Muscle of leg (tissue), 11 donors: Measurements from ENCODE around the gene ELMO1. TPM values are rescaled to one million over a fixed set of nuclear protein-coding genes. Genes with fewer than 3 reads are reported as not detected.

ENCODE experiments used
- DNase-seq: peaks from one replicate; pipeline ENCODE4 v3.0.0; 2013
- H3K27ac ChIP-seq: one replicate; pipeline ENCODE4 v1.5.1; 2013; ENCODE audit warnings: mild to moderate bottlenecking, low read length, control low read depth
- H3K27me3 ChIP-seq: one replicate; pipeline ENCODE4 v1.6.1; 2013; ENCODE audit warnings: low read length; ENCODE audit not compliant: control insufficient read depth, insufficient read depth
- H3K36me3 ChIP-seq: one replicate; pipeline ENCODE4 v1.6.1; 2013; ENCODE audit warnings: low read length; ENCODE audit not compliant: control insufficient read depth, insufficient read depth
- H3K4me1 ChIP-seq: one replicate; pipeline ENCODE4 v1.6.1; 2013; ENCODE audit warnings: low read length; ENCODE audit not compliant: control insufficient read depth, insufficient read depth
- H3K4me3 ChIP-seq: one replicate; pipeline ENCODE4 v1.5.1; 2013; ENCODE audit warnings: low read length, control low read depth
- H3K9me3 ChIP-seq: replicated peaks from 2 replicates; pipeline ENCODE4 v1.6.1; 2013; ENCODE audit warnings: low read depth, low read length; ENCODE audit not compliant: control insufficient read depth
- WGBS: methylation state at CpG from one replicate; pipeline ENCODE4 v1.1.5; 2013; ENCODE audit warnings: missing lambda C conversion rate; ENCODE audit not compliant: insufficient coverage; 5-methylcytosine and 5-hydroxymethylcytosine counted together
- polyA plus RNA-seq, 8 donors: library from polyadenylated mRNA; unstranded; fragments of 120-200 nt; gene quantifications; one replicate each; pipeline versions ENCODE4 v1.2.1 to v1.2.3, GENCODE V29; 2013; ENCODE audit warnings: inconsistent platforms in 1 of 8, low replicate concordance in 1 of 8; ENCODE audit not compliant: insufficient read length in 8 of 8, insufficient read depth in 1 of 8
- total RNA-seq: library from RNA; stranded (reverse); fragments of 120-200 nt; gene quantifications from one replicate; pipeline ENCODE4 v1.2.4, GENCODE V29; 2013

Gene ELMO1
- total and polyA plus RNA-seq, 9 donors: 20.3 to 40.7 (median 25.0) TPM

DNA sequence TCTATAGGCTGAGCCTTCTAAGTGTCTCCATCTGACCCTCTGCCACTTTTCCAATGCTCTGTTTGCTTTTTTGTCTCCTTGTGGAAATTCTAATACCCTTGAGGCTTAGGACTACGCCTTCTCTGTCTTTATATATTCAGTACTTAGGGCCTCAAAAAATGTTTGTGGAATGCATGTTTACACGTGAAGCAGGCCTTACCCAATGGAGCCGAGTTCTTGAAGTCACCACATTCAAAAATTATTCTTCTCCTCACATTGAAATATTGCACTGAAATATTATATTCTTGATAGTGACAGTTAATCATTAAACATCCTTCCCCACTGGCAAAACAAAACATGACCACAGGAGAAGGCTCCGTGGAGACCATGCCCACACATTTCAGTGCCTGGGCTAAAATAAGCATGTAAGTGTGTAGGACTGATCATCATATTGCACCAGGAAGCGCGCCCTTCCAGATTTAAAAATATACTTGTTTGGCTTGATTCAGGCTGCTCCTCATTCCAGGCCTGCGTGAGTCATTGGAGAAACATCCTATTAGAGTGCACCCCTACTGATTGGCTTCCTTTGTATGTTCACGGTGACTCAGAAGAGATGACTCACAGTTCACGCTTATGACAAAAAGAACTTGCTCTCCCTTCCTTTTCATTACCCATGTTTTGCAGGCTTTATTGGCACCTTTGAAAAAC lies 416.9 kb downstream of the ELMO1 start:
- H3K9me3 ChIP-seq: no peaks in the 10 kb centered on the region
- no peak overlapping the region for H3K4me3 ChIP-seq
- 37% methylated on average over 5 of the region's 9 CpGs for WGBS
- H3K27ac ChIP-seq: peak overlapping the region; percentile 75
- H3K27me3 ChIP-seq: no peaks in the 10 kb centered on the region
- H3K4me1 ChIP-seq: peaks cover 16% of the 10 kb centered on the region
- no peaks in the 10 kb centered on the region for H3K36me3 ChIP-seq
- peak; percentile 95 for DNase-seq

GRCh38 chr7:37028909-37029440 lies 419.7 kb downstream of the ELMO1 start:
- no peaks in the 10 kb centered on the region for H3K36me3 ChIP-seq
- H3K27ac ChIP-seq: no peak overlapping the region
- H3K4me3 ChIP-seq: no peak overlapping the region
- no peaks in the 10 kb centered on the region for H3K27me3 ChIP-seq
- peaks cover 16% of the 10 kb centered on the region for H3K4me1 ChIP-seq
- DNase-seq: no peak
- 79% methylated on average over 3 of the region's 5 CpGs for WGBS
- no peaks in the 10 kb centered on the region for H3K9me3 ChIP-seq

GRCh38 chr7:37027557-37028341 lies 420.9 kb downstream of the ELMO1 start:
- H3K36me3 ChIP-seq: no peaks in the 10 kb centered on the region
- WGBS: no CpG with 5 or more reads among the region's 6 CpGs
- H3K27me3 ChIP-seq: no peaks in the 10 kb centered on the region
- H3K27ac ChIP-seq: no peak overlapping the region
- no peaks in the 10 kb centered on the region for H3K9me3 ChIP-seq
- no peak for DNase-seq
- H3K4me1 ChIP-seq: peaks cover 16% of the 10 kb centered on the region
- no peak overlapping the region for H3K4me3 ChIP-seq

DNA sequence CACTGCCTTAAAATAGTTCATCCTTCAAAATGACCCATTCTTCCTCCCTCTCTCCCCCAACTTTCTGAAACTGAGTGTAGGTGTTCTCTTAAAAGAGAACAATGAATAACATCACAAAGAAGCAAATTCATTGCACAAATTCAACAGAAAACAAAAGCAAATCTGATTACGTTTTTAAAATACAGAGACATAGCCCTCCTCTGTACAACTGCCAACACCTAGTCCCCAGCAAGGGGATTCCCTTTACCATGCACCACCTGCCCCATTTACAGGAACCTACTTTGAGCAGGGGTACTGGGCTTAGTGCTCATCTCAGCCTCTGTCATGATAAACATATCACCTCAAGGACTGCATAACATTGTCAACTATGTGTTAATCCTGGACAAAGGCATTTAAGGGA lies 421.6 kb downstream of the ELMO1 start:
- 80% methylated on average over 1 of the region's 1 CpG for WGBS
- H3K27ac ChIP-seq: no peak overlapping the region
- H3K4me1 ChIP-seq: peaks cover 10% of the 10 kb centered on the region
- H3K4me3 ChIP-seq: no peak overlapping the region
- DNase-seq: no peak
- no peaks in the 10 kb centered on the region for H3K27me3 ChIP-seq
- no peaks in the 10 kb centered on the region for H3K9me3 ChIP-seq
- no peaks in the 10 kb centered on the region for H3K36me3 ChIP-seq

DNA sequence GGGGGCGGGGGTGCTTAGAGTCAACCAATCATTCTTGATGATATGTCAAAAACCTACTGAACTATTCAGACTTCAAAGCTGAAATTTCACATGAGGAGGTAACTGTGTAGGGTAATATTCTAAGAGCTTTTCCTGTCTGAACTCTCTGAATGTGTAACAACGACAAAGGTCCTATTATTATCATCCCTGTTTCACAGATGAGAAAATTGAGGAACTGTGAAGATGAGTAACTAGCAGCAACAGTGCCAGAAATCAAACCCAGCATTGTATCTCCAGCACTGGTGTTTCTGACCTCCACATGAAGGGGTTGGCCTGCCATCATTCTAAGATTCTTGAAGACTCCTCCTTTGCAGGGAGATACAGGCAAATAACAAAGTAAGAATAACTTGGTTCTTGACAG lies 429.7 kb downstream of the ELMO1 start:
- DNase-seq: no peak
- Histone ChIP-seq H3K4me1 (peaks cover 2% of the 10 kb centered on the region), H3K27me3 (no peaks in the 10 kb centered on the region), H3K9me3 (no peaks in the 10 kb centered on the region), H3K4me3 (no peak overlapping the region), H3K27ac (no peak overlapping the region), H3K36me3 (no peaks in the 10 kb centered on the region)
- no CpG with 5 or more reads among the region's 2 CpGs for WGBS

GRCh38 chr7:37016064-37016878 lies 432.4 kb downstream of the ELMO1 start:
- no peaks in the 10 kb centered on the region for H3K27me3 ChIP-seq
- no peak overlapping the region for H3K27ac ChIP-seq
- H3K4me1 ChIP-seq: peaks cover 9% of the 10 kb centered on the region
- peaks cover 10% of the 10 kb centered on the region for H3K36me3 ChIP-seq
- no peaks in the 10 kb centered on the region for H3K9me3 ChIP-seq
- H3K4me3 ChIP-seq: no peak overlapping the region
- DNase-seq: no peak
- 98% methylated on average over 6 of the region's 10 CpGs for WGBS

GRCh38 chr7:37015353-37016034 lies 433.2 kb downstream of the ELMO1 start:
- WGBS: 100% methylated on average over 3 of the region's 12 CpGs
- Histone ChIP-seq H3K27ac (no peak overlapping the region), H3K4me3 (no peak overlapping the region), H3K4me1 (peaks cover 13% of the 10 kb centered on the region), H3K36me3 (peaks cover 10% of the 10 kb centered on the region), H3K27me3 (no peaks in the 10 kb centered on the region), H3K9me3 (no peaks in the 10 kb centered on the region)
- DNase-seq: no peak

DNA sequence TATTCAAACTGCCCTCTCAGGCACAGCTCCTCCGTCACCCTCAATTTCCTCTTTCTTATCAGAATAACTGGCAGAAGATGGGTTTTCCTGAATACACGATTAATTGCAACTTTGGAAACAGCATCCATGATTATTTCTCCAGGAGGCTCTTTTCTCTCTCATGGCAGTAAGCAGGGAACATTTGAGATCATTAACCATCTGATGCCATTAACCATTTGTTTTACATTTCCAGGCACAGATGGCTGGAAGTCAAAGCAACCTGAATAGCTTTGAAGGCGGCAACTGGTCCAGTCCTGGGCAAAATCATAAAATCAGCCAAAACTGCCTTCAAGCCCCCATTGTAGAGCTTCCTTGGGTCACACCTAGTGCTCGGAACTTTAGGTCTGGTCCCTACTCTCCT lies 434.9 kb downstream of the ELMO1 start:
- Histone ChIP-seq H3K4me3 (no peak overlapping the region), H3K4me1 (peaks cover 18% of the 10 kb centered on the region), H3K9me3 (no peaks in the 10 kb centered on the region), H3K27ac (no peak overlapping the region), H3K36me3 (peaks cover 10% of the 10 kb centered on the region), H3K27me3 (no peaks in the 10 kb centered on the region)
- WGBS: 70% methylated on average over 3 of the region's 4 CpGs
- DNase-seq: no peak

DNA sequence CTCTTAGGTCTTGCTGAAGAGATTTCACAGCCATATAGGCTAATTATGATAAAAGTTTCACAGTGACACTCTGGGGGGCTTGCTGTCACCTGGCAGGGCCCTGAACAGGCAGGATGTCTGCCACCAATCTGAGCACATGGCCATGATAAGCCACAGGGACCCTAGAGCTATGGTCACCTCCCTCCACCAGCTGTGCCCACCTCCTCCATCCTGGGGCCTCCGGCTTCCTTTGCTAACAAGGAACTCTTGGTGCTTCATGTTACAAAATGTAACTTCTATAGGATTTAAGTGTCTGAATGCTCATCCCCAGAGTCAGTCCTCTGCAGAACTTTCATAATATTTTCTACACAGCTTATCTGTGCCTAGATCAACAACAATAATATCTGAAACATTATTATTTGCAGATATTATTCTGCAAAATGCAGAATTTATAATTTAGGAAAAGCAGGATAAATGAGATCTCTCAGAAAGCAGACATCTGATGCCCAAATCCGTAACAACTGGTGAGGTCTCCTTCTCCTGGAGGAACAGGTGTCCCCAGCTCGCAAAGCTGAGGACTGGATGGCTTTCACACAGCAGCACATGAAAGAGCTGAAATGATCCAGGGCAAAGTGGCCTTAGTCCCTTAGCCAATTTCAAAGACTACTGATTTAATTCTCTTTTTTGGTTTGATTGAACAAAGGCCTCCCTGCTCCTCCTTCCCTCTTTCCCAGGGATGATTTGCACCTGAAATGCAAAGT lies 437.3 kb downstream of the ELMO1 start:
- WGBS: 78% methylated on average over 2 of the region's 3 CpGs

More for the DNA sequence above, 437.3 kb downstream of the ELMO1 start:
- no peak overlapping the region for H3K27ac ChIP-seq
- H3K9me3 ChIP-seq: no peaks in the 10 kb centered on the region
- peaks cover 20% of the 10 kb centered on the region for H3K4me1 ChIP-seq
- no peaks in the 10 kb centered on the region for H3K27me3 ChIP-seq
- peaks cover 10% of the 10 kb centered on the region for H3K36me3 ChIP-seq
- DNase-seq: no peak
- H3K4me3 ChIP-seq: no peak overlapping the region
